ENCODE data around the gene MAPKBP1. TPM values are rescaled to one million over a fixed set of nuclear protein-coding genes. Genes with fewer than 3 reads are reported as not detected.

Gene MAPKBP1
- total RNA-seq, 1 experiment from 2014 or later, result 9.9 TPM

GRCh38 chr15:41872166-41872747 lies 98.0 kb downstream of the MAPKBP1 start:
- no TSS peak for BruUV-seq (replicated peaks)
- intact Hi-C loops (cut with micrococcal nuclease; ENCODE audit: unreplicated experiment), result no loop called here

GRCh38 chr15:41873711-41874110 lies 99.4 kb downstream of the MAPKBP1 start:
- intact Hi-C loops (cut with micrococcal nuclease; ENCODE audit: unreplicated experiment), result no loop called here
- peaks cover 43% of the 10 kb centered on the region for H3K27me3 Mint-ChIP-seq (ENCODE audit: unreplicated experiment)
- DNase-seq, result no peak
- CTCF ChIA-PET, result no interaction called here
- no peaks in the 10 kb centered on the region for H3K9me3 Mint-ChIP-seq (ENCODE audit: low read depth, unreplicated experiment)
- no peaks in the 10 kb centered on the region for H3K4me1 Mint-ChIP-seq (ENCODE audit: low read depth, unreplicated experiment)
- BruUV-seq (replicated peaks), result no TSS peak
- no peak overlapping the region for H3K27ac Mint-ChIP-seq (ENCODE audit: unreplicated experiment)
- TF ChIP-seq CTCF (IDR thresholded peaks at IDR 0.05; ENCODE audit: unreplicated experiment), result no peak
- no peaks in the 10 kb centered on the region for H3K36me3 Mint-ChIP-seq (ENCODE audit: insufficient read depth, unreplicated experiment)
- H3K4me3 Mint-ChIP-seq (ENCODE audit: low read depth, unreplicated experiment), result no peak overlapping the region

More at GRCh38 chr15:41872166-41872747, 98.0 kb downstream of the MAPKBP1 start:
- CTCF ChIA-PET, result no interaction called here
- Mint-ChIP-seq H3K4me1 (ENCODE audit: low read depth, unreplicated experiment) (no peaks in the 10 kb centered on the region), H3K27me3 (ENCODE audit: unreplicated experiment) (peaks cover 43% of the 10 kb centered on the region), H3K36me3 (ENCODE audit: insufficient read depth, unreplicated experiment) (no peaks in the 10 kb centered on the region), H3K4me3 (ENCODE audit: low read depth, unreplicated experiment) (no peak overlapping the region), H3K27ac (ENCODE audit: unreplicated experiment) (no peak overlapping the region), H3K9me3 (ENCODE audit: low read depth, unreplicated experiment) (no peaks in the 10 kb centered on the region)
- no peak for DNase-seq
- no peak for TF ChIP-seq CTCF (IDR thresholded peaks at IDR 0.05; ENCODE audit: unreplicated experiment)

GRCh38 chr15:41874736-41875135 lies 100.5 kb downstream of the MAPKBP1 start:
- CTCF ChIA-PET, result no interaction called here
- H3K36me3 Mint-ChIP-seq (ENCODE audit: insufficient read depth, unreplicated experiment), result no peaks in the 10 kb centered on the region
- DNase-seq, result no peak
- H3K9me3 Mint-ChIP-seq (ENCODE audit: low read depth, unreplicated experiment), result no peaks in the 10 kb centered on the region
- no peak overlapping the region for H3K4me3 Mint-ChIP-seq (ENCODE audit: low read depth, unreplicated experiment)
- no TSS peak for BruUV-seq (replicated peaks)
- H3K27me3 Mint-ChIP-seq (ENCODE audit: unreplicated experiment), result peaks cover 43% of the 10 kb centered on the region
- no peak for TF ChIP-seq CTCF (IDR thresholded peaks at IDR 0.05; ENCODE audit: unreplicated experiment)
- intact Hi-C loops (cut with micrococcal nuclease; ENCODE audit: unreplicated experiment), result no loop called here
- H3K4me1 Mint-ChIP-seq (ENCODE audit: low read depth, unreplicated experiment), result no peaks in the 10 kb centered on the region
- H3K27ac Mint-ChIP-seq (ENCODE audit: unreplicated experiment), result no peak overlapping the region

GRCh38 chr15:41876007-41876406 lies 101.7 kb downstream of the MAPKBP1 start:
- BruUV-seq (replicated peaks), result no TSS peak
- no peak for TF ChIP-seq CTCF (IDR thresholded peaks at IDR 0.05; ENCODE audit: unreplicated experiment)
- no peaks in the 10 kb centered on the region for H3K9me3 Mint-ChIP-seq (ENCODE audit: low read depth, unreplicated experiment)

More at GRCh38 chr15:41876007-41876406, 101.7 kb downstream of the MAPKBP1 start:
- intact Hi-C loops (cut with micrococcal nuclease; ENCODE audit: unreplicated experiment), result no loop called here
- H3K27me3 Mint-ChIP-seq (ENCODE audit: unreplicated experiment), result peaks cover 43% of the 10 kb centered on the region
- H3K4me3 Mint-ChIP-seq (ENCODE audit: low read depth, unreplicated experiment), result no peak overlapping the region
- CTCF ChIA-PET, result interaction anchor here (0.6 kb wide), 1 partner anchor 31 kb away, joined by 3 read pairs; no protein-coding TSS in a partner anchor
- no peak overlapping the region for H3K27ac Mint-ChIP-seq (ENCODE audit: unreplicated experiment)
- H3K36me3 Mint-ChIP-seq (ENCODE audit: insufficient read depth, unreplicated experiment), result no peaks in the 10 kb centered on the region
- DNase-seq, result no peak
- H3K4me1 Mint-ChIP-seq (ENCODE audit: low read depth, unreplicated experiment), result no peaks in the 10 kb centered on the region

All from Calu3 (cell line).